ENCODE data around the gene OPRM1.

The OPRM1 gene

GRCh38 chr6:154289818-154290508 lies 250.9 kb downstream of the OPRM1 start:
- no peak for DNase-seq

GRCh38 chr6:154292066-154292465 lies 253.0 kb downstream of the OPRM1 start:
- DNase-seq = no peak

- DNase-seq = no peak
These were observed 253.9 kb downstream of the OPRM1 start for GRCh38 chr6:154292855-154293519.

DNA sequence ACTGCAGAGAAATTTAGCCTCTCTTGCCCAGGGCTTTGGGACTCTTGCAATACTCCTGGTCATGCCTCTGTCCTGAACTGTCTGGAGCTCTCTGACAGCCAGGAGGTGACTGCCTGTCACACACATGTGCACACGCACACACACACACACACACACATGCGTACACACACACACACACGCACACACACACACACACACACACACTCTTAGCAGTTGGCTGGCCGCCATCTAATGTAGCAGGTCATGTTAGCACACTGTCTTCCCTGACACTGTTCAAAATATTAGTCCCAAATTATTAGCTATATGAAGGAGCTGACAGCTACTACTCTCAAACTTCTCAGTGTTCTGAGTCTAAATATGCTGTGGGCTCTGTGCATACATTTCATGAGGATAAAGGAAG lies 256.7 kb downstream of the OPRM1 start:
- no peak for DNase-seq
